HepG2 (cell line): ENCODE measurements around the gene ERCC4. TPM values are rescaled to one million over a fixed set of nuclear protein-coding genes. Genes with fewer than 3 reads are reported as not detected.
A peak's percentile ranks its signal among the peaks of the same experiment; 100 is the strongest.

ENCODE experiments used
- CENPT ChIP-seq: sonication (generic); formaldehyde crosslinking; IDR thresholded peaks from 2 replicates; pipeline ENCODE4 v1.8.0; 2022; ENCODE audit warnings: low read depth, mild to moderate bottlenecking, moderate library complexity, missing genetic modification reagents
- FOXO4 ChIP-seq: sonication (generic); formaldehyde crosslinking; conservative IDR thresholded peaks from 2 replicates; pipeline ENCODE4 v1.8.1; 2023; ENCODE audit warnings: missing genetic modification reagents
- FOXP1 ChIP-seq, 2 experiments: fragments of 450-650 bp in 1 of 2; IDR thresholded peaks; 2 replicates each; pipeline ENCODE4 v1.6.1; 2017 to 2018; ENCODE audit warnings: antibody characterized with exemption in 1 of 2
- GLI4 ChIP-seq: sonication (generic); formaldehyde crosslinking; IDR thresholded peaks from 2 replicates; pipeline ENCODE4 v1.5.1; 2020; ENCODE audit warnings: missing genetic modification reagents, mild to moderate bottlenecking, moderate library complexity, borderline replicate concordance
- IKZF1 ChIP-seq: fragments of 450-650 bp; IDR thresholded peaks from 2 replicates; pipeline ENCODE4 v1.7.1; 2016
- LRRFIP1 ChIP-seq: sonication (generic); formaldehyde crosslinking; conservative IDR thresholded peaks from 2 replicates; pipeline ENCODE4 v1.4.0; 2020; ENCODE audit warnings: missing genetic modification reagents
- TEF ChIP-seq: sonication (generic); formaldehyde crosslinking; IDR thresholded peaks from 2 replicates; pipeline ENCODE4 v1.5.0; 2020; ENCODE audit warnings: missing genetic modification reagents
- ZNF230 ChIP-seq: sonication (generic); formaldehyde crosslinking; IDR thresholded peaks from 2 replicates; pipeline ENCODE4 v1.4.0; 2020; ENCODE audit warnings: mild to moderate bottlenecking, missing genetic modification reagents
- ZNF275 ChIP-seq: sonication (generic); formaldehyde crosslinking; IDR thresholded peaks from 2 replicates; pipeline ENCODE4 v1.8.0; 2022; ENCODE audit warnings: missing genetic modification reagents, mild to moderate bottlenecking, inconsistent platforms, borderline replicate concordance
- ZNF333 ChIP-seq: sonication (generic); formaldehyde crosslinking; IDR thresholded peaks from 2 replicates; pipeline ENCODE4 v1.4.0; 2020; ENCODE audit warnings: mild to moderate bottlenecking, missing genetic modification reagents, borderline replicate concordance
- ZNF446 ChIP-seq: sonication (generic); formaldehyde crosslinking; IDR thresholded peaks from 2 replicates; pipeline ENCODE4 v1.5.0; 2020; ENCODE audit warnings: mild to moderate bottlenecking, missing genetic modification reagents
- ZNF607 ChIP-seq: sonication (generic); formaldehyde crosslinking; IDR thresholded peaks from 2 replicates; pipeline ENCODE4 v1.5.1; 2020; ENCODE audit warnings: missing genetic modification reagents, mild to moderate bottlenecking, borderline replicate concordance
- ZNF772 ChIP-seq: sonication (generic); formaldehyde crosslinking; IDR thresholded peaks from 2 replicates; pipeline ENCODE4 v1.5.0; 2020; ENCODE audit warnings: mild to moderate bottlenecking, missing genetic modification reagents
- ZSCAN25 ChIP-seq: sonication (generic); formaldehyde crosslinking; IDR thresholded peaks from 2 replicates; pipeline ENCODE4 v1.8.0; 2022; ENCODE audit warnings: mild to moderate bottlenecking, missing genetic modification reagents
- polyA plus RNA-seq, 8 experiments: library from polyadenylated mRNA; depleted of rRNA in 3 of 8; stranded (reverse) in 7 of 8; unstranded in 1 of 8; fragments of >200 nt; fragmentation: Illumina TruSeq in 4 of 8; extraction: Trizol in 4 of 8; gene quantifications; 2 replicates each; pipeline versions ENCODE4 v1.2.1 to v1.2.3, GENCODE V29; 2011 to 2016; ENCODE audit warnings: low read depth in 4 of 8, missing spikeins in 1 of 8, mixed read lengths in 1 of 8; ENCODE audit not compliant: insufficient read depth in 1 of 8
- total RNA-seq, 5 experiments: library from RNA; depleted of rRNA; stranded (reverse); fragments of >200 nt; fragmentation: Illumina TruSeq; extraction: Trizol; gene quantifications; 2 replicates each; pipeline ENCODE4 v1.2.3, GENCODE V29; 2016; ENCODE audit warnings: low read depth in 1 of 5
- TF ChIP-seq, protein P1 (sequence below): sonication (generic); formaldehyde crosslinking; conservative IDR thresholded peaks from 2 replicates; pipeline ENCODE4 v1.4.0; 2020; ENCODE audit warnings: missing genetic modification reagents
- TF ChIP-seq, protein P2 (sequence below): sonication (generic); formaldehyde crosslinking; IDR thresholded peaks from 2 replicates; pipeline ENCODE4 v1.4.0; 2020; ENCODE audit warnings: mild to moderate bottlenecking, missing genetic modification reagents
- TF ChIP-seq, protein P3 (sequence below): sonication (generic); formaldehyde crosslinking; IDR thresholded peaks from 2 replicates; pipeline ENCODE4 v1.5.0; 2020; ENCODE audit warnings: mild to moderate bottlenecking, missing genetic modification reagents, borderline replicate concordance
- TF ChIP-seq, protein P4 (sequence below): sonication (generic); formaldehyde crosslinking; IDR thresholded peaks from 2 replicates; pipeline ENCODE4 v1.5.0; 2020; ENCODE audit warnings: missing genetic modification reagents, mild to moderate bottlenecking, borderline replicate concordance

ERCC4 gene
- total and polyA plus RNA-seq, 2 of the 13 experiments (the other 11 are each of a cell fraction or from before 2014, with no cell fraction given), result 5.4 to 15.2 TPM

- TF ChIP-seq, protein P1, sequence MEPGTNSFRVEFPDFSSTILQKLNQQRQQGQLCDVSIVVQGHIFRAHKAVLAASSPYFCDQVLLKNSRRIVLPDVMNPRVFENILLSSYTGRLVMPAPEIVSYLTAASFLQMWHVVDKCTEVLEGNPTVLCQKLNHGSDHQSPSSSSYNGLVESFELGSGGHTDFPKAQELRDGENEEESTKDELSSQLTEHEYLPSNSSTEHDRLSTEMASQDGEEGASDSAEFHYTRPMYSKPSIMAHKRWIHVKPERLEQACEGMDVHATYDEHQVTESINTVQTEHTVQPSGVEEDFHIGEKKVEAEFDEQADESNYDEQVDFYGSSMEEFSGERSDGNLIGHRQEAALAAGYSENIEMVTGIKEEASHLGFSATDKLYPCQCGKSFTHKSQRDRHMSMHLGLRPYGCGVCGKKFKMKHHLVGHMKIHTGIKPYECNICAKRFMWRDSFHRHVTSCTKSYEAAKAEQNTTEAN (CRISPR knock-in tag), result 0 out of 2 replicates have a peak, but pooled peaks have one; percentile 31
- TF ChIP-seq ZNF333 (CRISPR knock-in tag) (peak; percentile 48; the same call in 1 of the 2 replicates), ZSCAN25 (peak; percentile 2; the same call in 1 of the 2 replicates), IKZF1 (no peak), TEF (CRISPR knock-in tag) (no peak), ZNF230 (peak; percentile 3; the same call in 1 of the 2 replicates), GLI4 (CRISPR knock-in tag) (peak; percentile 54; the same call in 1 of the 2 replicates), FOXO4 (CRISPR knock-in tag) (0 out of 2 replicates have a peak, but pooled peaks have one; percentile 6), ZNF772 (CRISPR knock-in tag) (0 out of 2 replicates have a peak, but pooled peaks have one; percentile 0), ZNF607 (no peak), ZNF275 (CRISPR knock-in tag) (peak; percentile 7; the same call in 1 of the 2 replicates), CENPT (CRISPR knock-in tag) (0 out of 2 replicates have a peak, but pooled peaks have one; percentile 5), FOXP1 (IDR thresholded peaks at IDR 0.05) (no peak), FOXP1 (CRISPR knock-in tag; IDR thresholded peaks at IDR 0.05) (no peak), LRRFIP1 (CRISPR knock-in tag) (no peak), ZNF446 (no peak)
- TF ChIP-seq, protein P2, sequence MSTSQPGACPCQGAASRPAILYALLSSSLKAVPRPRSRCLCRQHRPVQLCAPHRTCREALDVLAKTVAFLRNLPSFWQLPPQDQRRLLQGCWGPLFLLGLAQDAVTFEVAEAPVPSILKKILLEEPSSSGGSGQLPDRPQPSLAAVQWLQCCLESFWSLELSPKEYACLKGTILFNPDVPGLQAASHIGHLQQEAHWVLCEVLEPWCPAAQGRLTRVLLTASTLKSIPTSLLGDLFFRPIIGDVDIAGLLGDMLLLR (CRISPR knock-in tag), result peak; percentile 21; the same call in 1 of the 2 replicates
- TF ChIP-seq, protein P3, sequence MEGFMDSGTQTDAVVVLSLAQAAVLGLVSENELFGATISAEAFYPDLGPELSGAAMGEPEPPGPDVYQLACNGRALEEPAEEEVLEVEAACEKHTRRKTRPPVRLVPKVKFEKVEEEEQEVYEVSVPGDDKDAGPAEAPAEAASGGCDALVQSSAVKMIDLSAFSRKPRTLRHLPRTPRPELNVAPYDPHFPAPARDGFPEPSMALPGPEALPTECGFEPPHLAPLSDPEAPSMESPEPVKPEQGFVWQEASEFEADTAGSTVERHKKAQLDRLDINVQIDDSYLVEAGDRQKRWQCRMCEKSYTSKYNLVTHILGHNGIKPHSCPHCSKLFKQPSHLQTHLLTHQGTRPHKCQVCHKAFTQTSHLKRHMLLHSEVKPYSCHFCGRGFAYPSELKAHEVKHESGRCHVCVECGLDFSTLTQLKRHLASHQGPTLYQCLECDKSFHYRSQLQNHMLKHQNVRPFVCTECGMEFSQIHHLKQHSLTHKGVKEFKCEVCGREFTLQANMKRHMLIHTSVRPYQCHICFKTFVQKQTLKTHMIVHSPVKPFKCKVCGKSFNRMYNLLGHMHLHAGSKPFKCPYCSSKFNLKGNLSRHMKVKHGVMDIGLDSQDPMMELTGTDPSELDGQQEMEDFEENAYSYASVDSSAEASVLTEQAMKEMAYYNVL, result 0 out of 2 replicates have a peak, but pooled peaks have one; percentile 5
- TF ChIP-seq, protein P4, sequence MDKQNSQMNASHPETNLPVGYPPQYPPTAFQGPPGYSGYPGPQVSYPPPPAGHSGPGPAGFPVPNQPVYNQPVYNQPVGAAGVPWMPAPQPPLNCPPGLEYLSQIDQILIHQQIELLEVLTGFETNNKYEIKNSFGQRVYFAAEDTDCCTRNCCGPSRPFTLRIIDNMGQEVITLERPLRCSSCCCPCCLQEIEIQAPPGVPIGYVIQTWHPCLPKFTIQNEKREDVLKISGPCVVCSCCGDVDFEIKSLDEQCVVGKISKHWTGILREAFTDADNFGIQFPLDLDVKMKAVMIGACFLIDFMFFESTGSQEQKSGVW (CRISPR knock-in tag), result no peak
Observed at GRCh38 chr16:13920510-13920818, 510 bp downstream of the ERCC4 start (continued).
